Measurements from ENCODE around the gene CALB2. TPM values are rescaled to one million over a fixed set of nuclear protein-coding genes. Genes with fewer than 3 reads are reported as not detected.

CALB2 gene
- total and polyA plus RNA-seq, 2 of the 13 experiments (the other 11 are each of a cell fraction or from before 2014, with no cell fraction given) = 0.37 to 0.40 TPM

DNA sequence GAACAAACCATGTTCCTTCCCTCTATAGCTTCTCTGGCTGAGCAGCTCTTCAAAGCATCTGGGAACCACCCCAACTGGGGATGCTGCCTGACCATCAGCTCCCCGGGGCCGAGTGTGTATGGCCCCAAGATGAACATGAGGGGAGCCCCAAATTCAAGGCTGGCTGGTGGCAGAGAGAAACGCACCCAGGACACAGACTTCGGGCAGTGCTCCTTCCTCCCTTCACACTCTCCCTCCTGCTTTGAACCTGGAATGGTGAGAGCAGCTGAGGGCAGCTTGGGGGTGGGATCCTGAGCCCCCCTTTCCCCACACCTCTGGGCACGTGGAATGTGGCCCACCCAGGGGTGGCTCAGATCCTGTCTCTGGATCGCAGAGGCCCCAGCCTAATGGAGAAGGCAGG, 66.1 kb downstream of the CALB2 start:
- Histone ChIP-seq H3K27me3 (ENCODE audit: control insufficient read depth in 1 of 2, insufficient read depth in 2 of 2, low read length in 2 of 2) (peaks cover 2 to 20% of the 10 kb centered on the region in 2 experiments), H3K79me2 (ENCODE audit: insufficient read depth, low read length) (no peaks in the 10 kb centered on the region), H3K9me3 (ENCODE audit: low read length) (no peaks in the 10 kb centered on the region), H3K4me1 (ENCODE audit: insufficient read depth, low read length) (peaks cover 30% of the 10 kb centered on the region), H3K9ac (ENCODE audit: insufficient read depth, low read depth, low read length) (no peak overlapping the region), H3K36me3 (replicated peaks in 1 of 2; ENCODE audit: control insufficient read depth in 1 of 2, insufficient read depth in 2 of 2, low read length in 2 of 2) (no peaks in the 10 kb centered on the region), H4K20me1 (ENCODE audit: insufficient read depth, low read length) (no peaks in the 10 kb centered on the region), H2AFZ (ENCODE audit: low read length) (no peak overlapping the region), H3K27ac (ENCODE audit: extremely low read length, insufficient read depth, low read length) (no peak overlapping the region), H3K4me2 (ENCODE audit: low read depth, low read length) (no peak overlapping the region), H3K4me3 (replicated peaks in 1 of 3; ENCODE audit: insufficient read depth in 1 of 3, low read depth in 2 of 3, low read length in 3 of 3) (no peak overlapping the region)
- in situ Hi-C loops (cut with HindIII; ENCODE audit: extremely low pct_ligation_motif_present, low pct_unique_long_range_greater_than_20kb) (no loop called here), intact Hi-C loops (cut with micrococcal nuclease; ENCODE audit: unreplicated experiment) (loop anchor here (10.0 kb wide), 1 partner anchor 190 kb away; no protein-coding TSS in a partner anchor)
- 22% methylated on average over 6 of the region's 6 CpGs for WGBS (ENCODE audit: low lambda C conversion rate)
- DNase-seq (ENCODE audit: low spot score) (no peak), FAIRE-seq (no peak), ATAC-seq (no peak)
- ChIA-PET POLR2A (no interaction called here), CTCF (ENCODE audit: low intra/inter-chr PET ratio, low total read pairs) (no interaction called here)
- TF ChIP-seq MAFG (CRISPR knock-in tag; IDR thresholded peaks at IDR 0.05) = no peak
- no peak for TF ChIP-seq HNRNPLL (IDR thresholded peaks at IDR 0.05; ENCODE audit: low read depth, low read length, poor library complexity, severe bottlenecking)
- no TSS peak for BruUV-seq (replicated peaks)

DNA sequence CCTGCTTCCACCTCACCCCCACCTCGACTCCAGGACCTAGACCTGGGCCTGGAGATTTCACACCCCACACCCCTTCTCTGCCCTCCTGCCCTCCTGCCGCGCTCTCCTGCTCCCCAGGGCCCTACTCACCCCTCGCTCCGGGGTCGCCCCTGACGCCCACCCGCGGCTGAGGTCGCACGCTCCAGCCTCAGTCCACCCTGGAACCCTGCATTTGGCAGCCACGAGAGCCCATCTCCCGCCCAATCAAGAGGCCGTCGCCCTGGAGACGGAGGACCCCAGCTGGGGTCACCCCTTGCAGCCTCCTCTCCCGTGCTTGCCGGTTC, 67.2 kb downstream of the CALB2 start:
- peaks cover 30% of the 10 kb centered on the region for H3K4me1 ChIP-seq (ENCODE audit: insufficient read depth, low read length)
- H3K4me3 ChIP-seq (replicated peaks in 1 of 3; ENCODE audit: insufficient read depth in 1 of 3, low read depth in 2 of 3, low read length in 3 of 3) = peak overlapping the region; percentile 57 to 80 (median 59)
- H3K36me3 ChIP-seq (replicated peaks in 1 of 2; ENCODE audit: control insufficient read depth in 1 of 2, insufficient read depth in 2 of 2, low read length in 2 of 2) = no peaks in the 10 kb centered on the region
- peak overlapping the region; percentile 41 for H3K27ac ChIP-seq (ENCODE audit: extremely low read length, insufficient read depth, low read length)
- no peak for ATAC-seq
- no peak for DNase-seq (ENCODE audit: low spot score)
- no peaks in the 10 kb centered on the region for H4K20me1 ChIP-seq (ENCODE audit: insufficient read depth, low read length)
- no peak for FAIRE-seq
- ChIA-PET POLR2A (interaction anchor here (0.7 to 2.1 kb wide), 4 partner anchors 13 to 168 kb away, joined by 3 to 13 read pairs (median 4); partner anchors contain the start of gene ZNF23), CTCF (ENCODE audit: low intra/inter-chr PET ratio, low total read pairs) (interaction anchor here (1.5 kb wide), 1 partner anchor 13 kb away, joined by 7 read pairs; no protein-coding TSS in a partner anchor)
- H3K4me2 ChIP-seq (ENCODE audit: low read depth, low read length) = peak overlapping the region; percentile 83
- H3K79me2 ChIP-seq (ENCODE audit: insufficient read depth, low read length) = no peaks in the 10 kb centered on the region
- H3K27me3 ChIP-seq (ENCODE audit: control insufficient read depth in 1 of 2, insufficient read depth in 2 of 2, low read length in 2 of 2) = peaks cover 4 to 27% of the 10 kb centered on the region in 2 experiments
- WGBS (ENCODE audit: low lambda C conversion rate) = 16% methylated on average over 18 of the region's 18 CpGs
- in situ Hi-C loops (cut with HindIII; ENCODE audit: extremely low pct_ligation_motif_present, low pct_unique_long_range_greater_than_20kb) (no loop called here), intact Hi-C loops (cut with micrococcal nuclease; ENCODE audit: unreplicated experiment) (loop anchor here (2.0 to 10.0 kb wide), 2 partner anchors 15 to 189 kb away; no protein-coding TSS in a partner anchor)
- BruUV-seq (replicated peaks) = no TSS peak
- no peaks in the 10 kb centered on the region for H3K9me3 ChIP-seq (ENCODE audit: low read length)
- H2AFZ ChIP-seq (ENCODE audit: low read length) = no peak overlapping the region
- H3K9ac ChIP-seq (ENCODE audit: insufficient read depth, low read depth, low read length) = peak overlapping the region; percentile 35
- TF ChIP-seq EHMT2 (IDR thresholded peaks at IDR 0.05; ENCODE audit: borderline replicate concordance, low read depth, low read length) = 0 out of 2 replicates have a peak, but pooled peaks have one; percentile 1
- TF ChIP-seq ZFAT (CRISPR knock-in tag; conservative IDR thresholded peaks at IDR 0.05) = no peak
- TF ChIP-seq, protein P1, sequence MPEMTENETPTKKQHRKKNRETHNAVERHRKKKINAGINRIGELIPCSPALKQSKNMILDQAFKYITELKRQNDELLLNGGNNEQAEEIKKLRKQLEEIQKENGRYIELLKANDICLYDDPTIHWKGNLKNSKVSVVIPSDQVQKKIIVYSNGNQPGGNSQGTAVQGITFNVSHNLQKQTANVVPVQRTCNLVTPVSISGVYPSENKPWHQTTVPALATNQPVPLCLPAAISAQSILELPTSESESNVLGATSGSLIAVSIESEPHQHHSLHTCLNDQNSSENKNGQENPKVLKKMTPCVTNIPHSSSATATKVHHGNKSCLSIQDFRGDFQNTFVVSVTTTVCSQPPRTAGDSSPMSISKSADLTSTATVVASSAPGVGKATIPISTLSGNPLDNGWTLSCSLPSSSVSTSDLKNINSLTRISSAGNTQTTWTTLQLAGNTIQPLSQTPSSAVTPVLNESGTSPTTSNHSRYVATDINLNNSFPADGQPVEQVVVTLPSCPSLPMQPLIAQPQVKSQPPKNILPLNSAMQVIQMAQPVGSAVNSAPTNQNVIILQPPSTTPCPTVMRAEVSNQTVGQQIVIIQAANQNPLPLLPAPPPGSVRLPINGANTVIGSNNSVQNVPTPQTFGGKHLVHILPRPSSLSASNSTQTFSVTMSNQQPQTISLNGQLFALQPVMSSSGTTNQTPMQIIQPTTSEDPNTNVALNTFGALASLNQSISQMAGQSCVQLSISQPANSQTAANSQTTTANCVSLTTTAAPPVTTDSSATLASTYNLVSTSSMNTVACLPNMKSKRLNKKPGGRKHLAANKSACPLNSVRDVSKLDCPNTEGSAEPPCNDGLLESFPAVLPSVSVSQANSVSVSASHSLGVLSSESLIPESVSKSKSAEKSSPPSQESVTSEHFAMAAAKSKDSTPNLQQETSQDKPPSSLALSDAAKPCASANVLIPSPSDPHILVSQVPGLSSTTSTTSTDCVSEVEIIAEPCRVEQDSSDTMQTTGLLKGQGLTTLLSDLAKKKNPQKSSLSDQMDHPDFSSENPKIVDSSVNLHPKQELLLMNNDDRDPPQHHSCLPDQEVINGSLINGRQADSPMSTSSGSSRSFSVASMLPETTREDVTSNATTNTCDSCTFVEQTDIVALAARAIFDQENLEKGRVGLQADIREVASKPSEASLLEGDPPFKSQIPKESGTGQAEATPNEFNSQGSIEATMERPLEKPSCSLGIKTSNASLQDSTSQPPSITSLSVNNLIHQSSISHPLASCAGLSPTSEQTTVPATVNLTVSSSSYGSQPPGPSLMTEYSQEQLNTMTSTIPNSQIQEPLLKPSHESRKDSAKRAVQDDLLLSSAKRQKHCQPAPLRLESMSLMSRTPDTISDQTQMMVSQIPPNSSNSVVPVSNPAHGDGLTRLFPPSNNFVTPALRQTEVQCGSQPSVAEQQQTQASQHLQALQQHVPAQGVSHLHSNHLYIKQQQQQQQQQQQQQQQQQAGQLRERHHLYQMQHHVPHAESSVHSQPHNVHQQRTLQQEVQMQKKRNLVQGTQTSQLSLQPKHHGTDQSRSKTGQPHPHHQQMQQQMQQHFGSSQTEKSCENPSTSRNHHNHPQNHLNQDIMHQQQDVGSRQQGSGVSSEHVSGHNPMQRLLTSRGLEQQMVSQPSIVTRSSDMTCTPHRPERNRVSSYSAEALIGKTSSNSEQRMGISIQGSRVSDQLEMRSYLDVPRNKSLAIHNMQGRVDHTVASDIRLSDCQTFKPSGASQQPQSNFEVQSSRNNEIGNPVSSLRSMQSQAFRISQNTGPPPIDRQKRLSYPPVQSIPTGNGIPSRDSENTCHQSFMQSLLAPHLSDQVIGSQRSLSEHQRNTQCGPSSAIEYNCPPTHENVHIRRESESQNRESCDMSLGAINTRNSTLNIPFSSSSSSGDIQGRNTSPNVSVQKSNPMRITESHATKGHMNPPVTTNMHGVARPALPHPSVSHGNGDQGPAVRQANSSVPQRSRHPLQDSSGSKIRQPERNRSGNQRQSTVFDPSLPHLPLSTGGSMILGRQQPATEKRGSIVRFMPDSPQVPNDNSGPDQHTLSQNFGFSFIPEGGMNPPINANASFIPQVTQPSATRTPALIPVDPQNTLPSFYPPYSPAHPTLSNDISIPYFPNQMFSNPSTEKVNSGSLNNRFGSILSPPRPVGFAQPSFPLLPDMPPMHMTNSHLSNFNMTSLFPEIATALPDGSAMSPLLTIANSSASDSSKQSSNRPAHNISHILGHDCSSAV (CRISPR knock-in tag; IDR thresholded peaks at IDR 0.05; ENCODE audit: borderline replicate concordance) = 0 out of 2 replicates have a peak, but pooled peaks have one; percentile 14
- peak; percentile 71; the same call in 1 of the 2 replicates for TF ChIP-seq PCBP1 (IDR thresholded peaks at IDR 0.05; ENCODE audit: borderline replicate concordance, low read depth, low read length)
- TF ChIP-seq RARA (CRISPR knock-in tag; IDR thresholded peaks at IDR 0.05) = no peak
- 0 out of 2 replicates have a peak, but pooled peaks have one; percentile 34 for TF ChIP-seq ZNF746 (CRISPR knock-in tag; IDR thresholded peaks at IDR 0.05)
- TF ChIP-seq TRIM24 (CRISPR knock-in tag; IDR thresholded peaks at IDR 0.05) = 0 out of 2 replicates have a peak, but pooled peaks have one; percentile 6
- 0 out of 2 replicates have a peak, but pooled peaks have one; percentile 37 for TF ChIP-seq NFIB (CRISPR knock-in tag; IDR thresholded peaks at IDR 0.05; ENCODE audit: borderline replicate concordance)
